Heart left ventricle (tissue), 16 donors: ENCODE results near the gene SLC1A6. TPM values are rescaled to one million over a fixed set of nuclear protein-coding genes. Genes with fewer than 3 reads are reported as not detected.
"Not testable (repeated sequence)": the region's sequence is repeated elsewhere in the genome, so short reads cannot be mapped to it uniquely, and the experiment has no call there.

ENCODE experiments used
- ATAC-seq, 4 donors: fragments of 200-7000 bp; cut with Tn5 transposase; one replicate each; pipeline ENCODE4 v1.9.1; 2020 to 2022; ENCODE audit warnings: moderate library complexity in 4 of 4, mild to moderate bottlenecking in 3 of 4, moderate number of reproducible peaks in 1 of 4
- DNase-seq, 5 donors: peaks; one replicate each; pipeline ENCODE4 v3.0.0-alpha.2; 2020
- H3K27ac ChIP-seq, 12 donors: fragments of 200-600 bp; sonication (generic) in 4 of 12; one replicate each; pipeline versions ENCODE4 v1.5.0 to v1.8.0; 2016 to 2022; ENCODE audit warnings: mild to moderate bottlenecking in 2 of 12
- H3K27me3 ChIP-seq, 9 donors: fragments of 200-600 bp; sonication (generic) in 2 of 9; one replicate each; pipeline versions ENCODE4 v1.5.1 to v1.8.0; 2016 to 2022; ENCODE audit warnings: mild to moderate bottlenecking in 3 of 9
- H3K36me3 ChIP-seq, 9 donors: fragments of 200-600 bp; sonication (generic) in 2 of 9; one replicate each; pipeline versions ENCODE4 v1.5.0 to v1.8.0; 2018 to 2022; ENCODE audit warnings: mild to moderate bottlenecking in 2 of 9
- H3K4me1 ChIP-seq, 12 donors: fragments of 200-600 bp; sonication (generic) in 4 of 12; one replicate each; pipeline versions ENCODE4 v1.5.0 to v1.8.0; 2016 to 2022; ENCODE audit warnings: mild to moderate bottlenecking in 3 of 12
- H3K4me3 ChIP-seq, 12 donors: fragments of 200-600 bp; sonication (generic) in 4 of 12; one replicate each; pipeline versions ENCODE4 v1.5.0 to v1.8.0; 2017 to 2022; ENCODE audit warnings: mild to moderate bottlenecking in 9 of 12, moderate library complexity in 4 of 12
- H3K9me3 ChIP-seq, 12 donors: fragments of 200-600 bp; sonication (generic) in 4 of 12; one replicate each; pipeline versions ENCODE4 v1.5.0 to v1.8.0; 2016 to 2022; ENCODE audit warnings: mild to moderate bottlenecking in 1 of 12
- CTCF ChIP-seq, 12 donors: fragments of 200-600 bp; sonication (generic) in 4 of 12; IDR thresholded peaks; one replicate each; pipeline versions ENCODE4 v1.5.0 to v1.8.0; 2018 to 2022; ENCODE audit warnings: antibody characterized with exemption in 12 of 12, mild to moderate bottlenecking in 5 of 12
- POLR2A ChIP-seq, 2 donors: fragments of 450-650 bp; IDR thresholded peaks; one replicate each; pipeline ENCODE4 v1.6.1; 2017; ENCODE audit warnings: antibody characterized with exemption in 2 of 2, mild to moderate bottlenecking in 2 of 2, moderate library complexity in 2 of 2
- WGBS, 4 donors: extraction: QIAGEN DNeasy Blood & Tissue Kit in 2 of 4; methylation state at CpG; one replicate each; pipeline versions ENCODE4 v1.1.5 to v1.1.7; 2013 to 2018; 5-methylcytosine and 5-hydroxymethylcytosine counted together
- intact Hi-C, 10 donors: fragments of 100-400 bp; cut with DNase I; formaldehyde crosslinking; loops; one replicate each; pipeline versions ENCODE4 v1.11.1 to v1.14.2; 2022
- polyA plus RNA-seq, 2 donors: library from polyadenylated mRNA; stranded (reverse); fragments of 200-250 nt; gene quantifications; one replicate each; pipeline ENCODE4 v1.2.3, GENCODE V29; 2013
- total RNA-seq, 9 donors: library from RNA; depleted of rRNA in 2 of 9; stranded (reverse); fragments of >200 nt in 2 of 9; fragmentation: NEBNext Ultra II Directional in 3 of 9; extraction: Animal tissue kit (Norgen Biotek cat#: 25700) in 3 of 9; gene quantifications; one replicate each; pipeline versions ENCODE4 v1.1.0 to v1.2.4, GENCODE V29; 2016 to 2023
- donor health status: ischemic (EF 13 %, LVEDD 7.1; RV severe dilation, severe dysfunction).
- donor health status: healthy with polysubstance abuse.
- donor health status: DM: no; HTN: yes; CAD: no.
- donor health status: DM: no; HTN: no; CAD: no.
- donor health status: ischemic (EF 25% LVEDD 6.9; RV normal size, moderate dysfunction).
- donor health status: ischemic (EF 25% LVEDD 5.7; RV mildly dilated, moderate dysfunction).
- donor health status: healthy.
- donor health status: DM: yes; HTN: yes; CAD: no.
- donor health status: ischemic (EF 35%, LVEDD 5.7; RV mildly dilated, moderate dysfunction).
- donor health status: nonischemic (EF 11% LVEDD 7.7; RV severe dilation, severe dysfunction).
- donor health status: DM: yes; HTN: yes; CAD: no.
- donor health status: PGD.
- donor health status: ischemic (EF 29% LVEDD 5.4; RV normal size, mild dysfunction).
- donor health status: nonischemic (EF 23%, LVEDD 6.1; RV moderate dilation, normal function).

SLC1A6 gene
- total and polyA plus RNA-seq, 11 donors, result not detected

GRCh38 chr19:14950421-14950820 is 29.2 kb downstream of the SLC1A6 start:
- H3K4me1 ChIP-seq, result no peaks in the 10 kb centered on the region
- WGBS, 4 donors, result 85 to 92% (median 90%) methylated on average over 1 of the region's 1 CpG
- no peak overlapping the region for H3K27ac ChIP-seq
- ATAC-seq (no peak), DNase-seq (no peak)
- H3K27me3 ChIP-seq, result peaks cover 0 to 13% (median 0%) of the 10 kb centered on the region in 9 donors
- intact Hi-C loops, result no loop called here
- H3K9me3 ChIP-seq, result no peaks in the 10 kb centered on the region
- no peak for TF ChIP-seq CTCF (IDR thresholded peaks at IDR 0.05)
- TF ChIP-seq POLR2A (IDR thresholded peaks at IDR 0.05), result no peak
- H3K4me3 ChIP-seq, result no peak overlapping the region
- H3K36me3 ChIP-seq, result no peaks in the 10 kb centered on the region

- TF ChIP-seq CTCF (IDR thresholded peaks at IDR 0.05) (no peak), POLR2A (IDR thresholded peaks at IDR 0.05) (no peak)
- Histone ChIP-seq H3K36me3 (no peaks in the 10 kb centered on the region), H3K9me3 (no peaks in the 10 kb centered on the region), H3K27me3 (peaks cover 0 to 13% (median 0%) of the 10 kb centered on the region in 9 donors), H3K4me3 (no peak overlapping the region), H3K27ac (no peak overlapping the region), H3K4me1 (no peaks in the 10 kb centered on the region)
- ATAC-seq, result no peak
- intact Hi-C loops, result no loop called here
- WGBS, 4 donors, result 54 to 66% (median 63%) methylated on average over 8 of the region's 8 CpGs
- DNase-seq, result no peak
Measured at GRCh38 chr19:14949876-14950275, 29.8 kb downstream of the SLC1A6 start.

- ATAC-seq, H3K4me1 ChIP-seq, DNase-seq, H3K36me3 ChIP-seq, H3K4me3 ChIP-seq, intact Hi-C loops, H3K27ac ChIP-seq, H3K9me3 ChIP-seq: not testable (repeated sequence)
- peaks cover 0 to 12% (median 0%) of the 10 kb centered on the region in 9 donors for H3K27me3 ChIP-seq
- WGBS, 4 donors, result 80 to 90% (median 85%) methylated on average over 10 of the region's 10 CpGs
Measured at GRCh38 chr19:14949413-14949812, 30.3 kb downstream of the SLC1A6 start.

- Histone ChIP-seq H3K27ac (no peak overlapping the region), H3K4me1 (no peaks in the 10 kb centered on the region), H3K27me3 (peaks cover 0 to 5% (median 0%) of the 10 kb centered on the region in 9 donors), H3K36me3 (no peaks in the 10 kb centered on the region), H3K4me3 (no peak overlapping the region), H3K9me3 (no peaks in the 10 kb centered on the region)
- WGBS, 4 donors, result 68 to 93% (median 76%) methylated on average over 1 of the region's 1 CpG
- TF ChIP-seq POLR2A (IDR thresholded peaks at IDR 0.05), result no peak
- no peak for TF ChIP-seq CTCF (IDR thresholded peaks at IDR 0.05)
- no peak for ATAC-seq
- intact Hi-C loops, result no loop called here
- no peak for DNase-seq
Measured at GRCh38 chr19:14944456-14944855, 35.2 kb downstream of the SLC1A6 start.

- Histone ChIP-seq H3K27ac (no peak overlapping the region), H3K27me3 (peaks cover 0 to 5% (median 0%) of the 10 kb centered on the region in 9 donors), H3K36me3 (no peaks in the 10 kb centered on the region), H3K4me1 (no peaks in the 10 kb centered on the region), H3K9me3 (no peaks in the 10 kb centered on the region), H3K4me3 (no peak overlapping the region)
- no peak for DNase-seq
- ATAC-seq, result no peak
- 48 to 67% (median 61%) methylated on average over 4 of the region's 4 CpGs for WGBS, 4 donors
- TF ChIP-seq POLR2A (IDR thresholded peaks at IDR 0.05), result no peak
- no peak for TF ChIP-seq CTCF (IDR thresholded peaks at IDR 0.05)
- intact Hi-C loops, result no loop called here
Measured at GRCh38 chr19:14943601-14944000, 36.1 kb downstream of the SLC1A6 start.
